Prostate gland (tissue), 2 donors: Measurements from ENCODE around the gene CRYGN. TPM values are rescaled to one million over a fixed set of nuclear protein-coding genes. Genes with fewer than 3 reads are reported as not detected.

ENCODE experiments used
- DNase-seq: peaks from one replicate; pipeline ENCODE4 v3.0.0-alpha.2; 2019; ENCODE audit warnings: low spot score
- H3K27ac ChIP-seq, 2 donors: fragments of 200-600 bp; sonication (generic); 2 replicates each; pipeline ENCODE4 v1.5.1; 2017 to 2019
- H3K27me3 ChIP-seq: fragments of 200-600 bp; sonication (generic); replicated peaks from 2 replicates; pipeline ENCODE4 v1.5.1; 2019; ENCODE audit not compliant: insufficient read depth
- H3K36me3 ChIP-seq, 2 donors: fragments of 200-600 bp; sonication (generic); 1 replicate in 1 of 2; 2 replicates in 1 of 2; pipeline versions ENCODE4 v1.5.1 to v1.8.1; 2017 to 2019
- H3K4me1 ChIP-seq: fragments of 200-600 bp; sonication (generic); replicated peaks from 2 replicates; pipeline ENCODE4 v1.5.1; 2019
- H3K4me3 ChIP-seq, 2 donors: fragments of 200-600 bp; sonication (generic); 2 replicates each; pipeline ENCODE4 v1.5.1; 2017 to 2019
- H3K9me3 ChIP-seq: fragments of 200-600 bp; sonication (generic); 2 replicates; pipeline ENCODE4 v1.5.1; 2017
- POLR2A ChIP-seq: fragments of 450-650 bp; IDR thresholded peaks from one replicate; pipeline ENCODE4 v1.6.1; 2016; ENCODE audit warnings: antibody characterized with exemption, mild to moderate bottlenecking
- POLR2AphosphoS5 ChIP-seq: sonication (generic); formaldehyde crosslinking; IDR thresholded peaks from one replicate; pipeline ENCODE4 v1.6.1; 2017; ENCODE audit warnings: antibody characterized with exemption
- WGBS: methylation state at CpG from one replicate; pipeline ENCODE4 v1.1.5; 2018; 5-methylcytosine and 5-hydroxymethylcytosine counted together
- intact Hi-C: fragments of 100-400 bp; cut with DNase I; formaldehyde crosslinking; loops from one replicate; pipeline ENCODE4 v1.14.2; 2022
- total RNA-seq, 2 donors: library from RNA; depleted of rRNA; stranded (reverse); fragments of >200 nt; gene quantifications; one replicate each; pipeline ENCODE4 v1.1.0, GENCODE V29; 2016
- TF ChIP-seq, protein P1 (sequence below), 4 experiments: fragments of 200-600 bp in 2 of 4; fragments of 450-650 bp in 2 of 4; sonication (generic) in 2 of 4; IDR thresholded peaks; 1 replicate in 3 of 4; 2 replicates in 1 of 4; pipeline ENCODE4 v1.5.1; 2016 to 2019; ENCODE audit warnings: antibody characterized with exemption in 4 of 4, mild to moderate bottlenecking in 2 of 4, moderate library complexity in 2 of 4

Gene CRYGN
- total RNA-seq, 2 donors from 2014 or later = not detected

DNA sequence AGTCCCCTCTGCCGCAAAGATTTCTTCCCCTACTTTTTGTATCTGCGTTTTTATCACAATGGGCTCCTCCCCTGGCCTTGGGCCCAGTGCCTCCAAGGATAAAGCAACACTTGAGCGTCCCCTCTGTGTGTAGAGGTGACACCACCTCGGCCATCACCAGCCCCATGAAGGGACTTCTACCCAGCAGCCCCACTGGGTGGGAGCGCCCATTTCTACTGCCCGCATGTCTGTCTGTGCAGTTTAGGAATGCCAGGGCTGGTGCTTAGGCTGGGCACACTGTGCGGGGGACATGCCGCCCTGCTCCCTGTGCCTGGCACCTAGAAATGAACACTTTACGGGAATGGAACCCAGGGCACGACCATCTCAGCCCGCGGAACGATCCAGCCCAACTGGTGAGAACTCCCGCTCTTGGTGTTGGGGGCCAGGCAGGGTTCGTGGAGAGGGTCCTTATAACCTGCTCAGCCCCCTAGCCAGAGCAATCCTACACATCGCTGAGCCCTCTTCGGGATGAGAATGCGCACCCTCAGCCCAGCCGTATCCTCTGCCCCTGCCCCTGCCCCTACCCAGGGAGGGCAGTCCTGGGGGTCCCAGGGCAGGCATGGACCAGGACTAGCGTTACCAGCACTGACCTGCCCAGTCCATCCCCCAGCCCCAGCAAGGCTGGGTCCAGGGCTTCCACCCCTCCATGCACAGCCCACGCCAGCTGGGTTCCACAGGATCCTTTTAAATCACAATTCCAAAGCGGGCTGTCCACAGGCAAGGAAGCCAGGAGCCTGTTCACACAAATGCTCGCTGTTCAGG lies 12.8 kb downstream of the CRYGN start:
- TF ChIP-seq, protein P1, sequence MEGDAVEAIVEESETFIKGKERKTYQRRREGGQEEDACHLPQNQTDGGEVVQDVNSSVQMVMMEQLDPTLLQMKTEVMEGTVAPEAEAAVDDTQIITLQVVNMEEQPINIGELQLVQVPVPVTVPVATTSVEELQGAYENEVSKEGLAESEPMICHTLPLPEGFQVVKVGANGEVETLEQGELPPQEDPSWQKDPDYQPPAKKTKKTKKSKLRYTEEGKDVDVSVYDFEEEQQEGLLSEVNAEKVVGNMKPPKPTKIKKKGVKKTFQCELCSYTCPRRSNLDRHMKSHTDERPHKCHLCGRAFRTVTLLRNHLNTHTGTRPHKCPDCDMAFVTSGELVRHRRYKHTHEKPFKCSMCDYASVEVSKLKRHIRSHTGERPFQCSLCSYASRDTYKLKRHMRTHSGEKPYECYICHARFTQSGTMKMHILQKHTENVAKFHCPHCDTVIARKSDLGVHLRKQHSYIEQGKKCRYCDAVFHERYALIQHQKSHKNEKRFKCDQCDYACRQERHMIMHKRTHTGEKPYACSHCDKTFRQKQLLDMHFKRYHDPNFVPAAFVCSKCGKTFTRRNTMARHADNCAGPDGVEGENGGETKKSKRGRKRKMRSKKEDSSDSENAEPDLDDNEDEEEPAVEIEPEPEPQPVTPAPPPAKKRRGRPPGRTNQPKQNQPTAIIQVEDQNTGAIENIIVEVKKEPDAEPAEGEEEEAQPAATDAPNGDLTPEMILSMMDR (IDR thresholded peaks at IDR 0.05) = no peak
- H3K27me3 ChIP-seq = no peaks in the 10 kb centered on the region
- no peak overlapping the region for H3K4me3 ChIP-seq
- no peak for DNase-seq
- intact Hi-C loops = no loop called here
- H3K4me1 ChIP-seq = no peaks in the 10 kb centered on the region
- H3K9me3 ChIP-seq = no peaks in the 10 kb centered on the region
- peak overlapping the region in 1 of 2 donors; percentile 3 for H3K27ac ChIP-seq
- WGBS = 80% methylated on average over 20 of the region's 23 CpGs
- no peaks in the 10 kb centered on the region for H3K36me3 ChIP-seq

DNA sequence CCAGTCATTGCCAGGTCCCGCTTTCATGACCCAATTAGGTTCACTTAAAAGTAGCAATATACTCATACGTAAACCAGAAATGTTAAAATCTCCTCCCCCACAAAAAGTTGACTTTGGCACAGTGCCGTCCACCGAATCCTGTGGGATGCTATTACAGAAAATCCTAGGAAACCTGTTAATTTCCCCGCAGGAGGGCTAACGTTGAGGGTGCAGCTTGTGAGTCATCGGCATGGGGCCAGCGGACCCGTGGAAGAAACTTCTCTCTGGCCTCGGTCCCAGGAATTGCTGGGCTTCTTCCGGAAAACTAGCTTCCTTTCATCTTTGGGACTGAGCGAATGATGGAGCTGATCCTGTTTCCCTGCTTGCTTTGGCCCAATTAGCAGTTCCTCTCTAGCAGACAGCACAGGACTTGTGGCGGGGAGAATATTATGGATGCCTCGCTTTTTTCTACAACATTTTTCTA lies 13.5 kb downstream of the CRYGN start:
- H3K27me3 ChIP-seq = no peaks in the 10 kb centered on the region
- 16% methylated on average over 14 of the region's 14 CpGs for WGBS
- DNase-seq = peak; percentile 41
- no peaks in the 10 kb centered on the region for H3K36me3 ChIP-seq
- H3K4me1 ChIP-seq = no peaks in the 10 kb centered on the region
- peak overlapping the region; percentile 3 to 45 for H3K27ac ChIP-seq
- H3K4me3 ChIP-seq = no peak overlapping the region
- intact Hi-C loops = no loop called here
- H3K9me3 ChIP-seq = no peaks in the 10 kb centered on the region
- TF ChIP-seq, protein P1 (IDR thresholded peaks at IDR 0.05) = no peak
- TF ChIP-seq POLR2AphosphoS5 (peak; percentile 56), POLR2A (no peak)

DNA sequence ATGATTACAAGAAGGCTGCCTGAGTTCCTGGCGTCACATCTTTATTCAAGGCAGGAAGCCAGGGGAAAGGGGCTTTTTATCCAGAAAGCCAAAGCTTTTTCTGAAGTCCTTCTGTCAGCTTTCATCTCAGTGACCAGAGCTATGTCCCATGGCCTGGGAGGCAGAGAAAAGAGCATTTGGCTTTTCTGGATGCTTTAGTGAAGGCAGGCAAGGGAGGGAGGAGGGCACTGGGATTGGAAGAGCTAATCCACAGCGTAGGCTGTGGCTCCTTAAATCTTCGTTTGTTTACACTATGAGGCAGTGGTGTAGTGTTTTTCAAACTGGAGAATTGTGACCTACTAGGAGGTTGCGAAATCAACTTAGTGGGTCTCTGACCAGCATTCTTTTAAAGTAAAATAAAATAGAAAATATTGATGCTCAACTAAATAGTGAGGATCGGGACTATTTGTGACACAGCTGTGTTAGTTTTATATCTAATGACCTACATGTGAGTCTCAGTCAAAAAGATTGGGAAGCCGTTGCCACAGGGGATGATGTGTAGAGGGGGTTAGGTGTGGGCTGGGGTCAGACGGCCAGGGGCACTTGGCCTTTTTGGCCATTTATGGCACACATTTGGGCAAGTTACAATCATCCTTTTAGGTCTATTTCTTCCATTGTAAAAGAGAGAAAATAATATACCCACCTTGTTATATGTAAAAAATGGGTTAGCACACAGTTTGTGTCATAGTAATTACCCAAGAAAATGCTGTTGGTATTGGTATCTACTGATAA lies 14.1 kb downstream of the CRYGN start:
- H3K36me3 ChIP-seq = no peaks in the 10 kb centered on the region
- no peaks in the 10 kb centered on the region for H3K27me3 ChIP-seq
- no peak for TF ChIP-seq POLR2AphosphoS5
- TF ChIP-seq, protein P1 (IDR thresholded peaks at IDR 0.05) = no peak
- no peak for TF ChIP-seq POLR2A
- H3K27ac ChIP-seq = peak overlapping the region; percentile 3 to 45
- H3K4me3 ChIP-seq = no peak overlapping the region
- no peaks in the 10 kb centered on the region for H3K4me1 ChIP-seq
- H3K9me3 ChIP-seq = no peaks in the 10 kb centered on the region
- 51% methylated on average over 7 of the region's 7 CpGs for WGBS
- DNase-seq = no peak
- intact Hi-C loops = no loop called here

DNA sequence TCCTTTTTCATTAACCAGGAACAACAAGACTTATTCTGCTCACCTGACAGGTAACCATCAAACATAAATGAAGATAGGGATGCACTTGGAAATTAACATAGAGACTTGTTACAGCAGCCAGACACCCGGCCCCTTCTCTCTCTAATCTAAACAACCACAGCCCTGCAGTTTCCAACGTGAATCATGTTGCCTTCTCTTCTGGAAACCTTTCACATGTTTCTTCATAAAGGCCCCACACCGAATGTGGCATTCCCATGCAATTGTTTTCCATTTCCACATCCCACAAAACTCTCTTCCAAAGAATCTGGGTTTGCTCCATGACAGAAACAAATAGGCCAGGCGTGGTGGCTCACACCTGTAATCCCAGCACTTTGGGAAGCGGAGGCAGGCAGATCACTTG lies 15.1 kb downstream of the CRYGN start:
- no peak for TF ChIP-seq POLR2A
- TF ChIP-seq, protein P1 (IDR thresholded peaks at IDR 0.05) = no peak
- intact Hi-C loops = no loop called here
- Histone ChIP-seq H3K27me3 (no peaks in the 10 kb centered on the region), H3K4me1 (no peaks in the 10 kb centered on the region), H3K27ac (no peak overlapping the region), H3K36me3 (no peaks in the 10 kb centered on the region), H3K9me3 (no peaks in the 10 kb centered on the region), H3K4me3 (no peak overlapping the region)
- no peak for DNase-seq
- WGBS = 86% methylated on average over 5 of the region's 5 CpGs
